Stomach (tissue), 9 donors: Measurements from ENCODE around the gene MS4A8. TPM values are rescaled to one million over a fixed set of nuclear protein-coding genes. Genes with fewer than 3 reads are reported as not detected.

Experiments
- DNase-seq, 2 donors: peaks; one replicate each; pipeline versions ENCODE4 v3.0.0 to v3.0.0-alpha.2; 2013 to 2019
- H3K27ac ChIP-seq, 5 donors: fragments of 200-600 bp in 4 of 5; sonication (generic) in 4 of 5; one replicate each; pipeline ENCODE4 v1.5.1; 2013 to 2019; ENCODE audit warnings: mild to moderate bottlenecking in 1 of 5, moderate library complexity in 1 of 5
- H3K27me3 ChIP-seq, 3 donors: fragments of 200-600 bp; sonication (generic); one replicate each; pipeline ENCODE4 v1.5.1; 2017 to 2019; ENCODE audit warnings: mixed run types in 1 of 3
- H3K36me3 ChIP-seq, 4 donors: fragments of 200-600 bp; sonication (generic); 1 replicate in 3 of 4; 2 replicates in 1 of 4; pipeline ENCODE4 v1.5.1; 2016 to 2019
- H3K4me1 ChIP-seq, 4 donors: fragments of 200-600 bp; sonication (generic); one replicate each; pipeline ENCODE4 v1.5.1; 2016 to 2019
- H3K4me3 ChIP-seq, 4 donors: fragments of 200-600 bp; sonication (generic) in 3 of 4; one replicate each; pipeline ENCODE4 v1.5.1; 2016 to 2019; ENCODE audit warnings: mild to moderate bottlenecking in 1 of 4
- H3K9me3 ChIP-seq, 4 donors: fragments of 200-600 bp; sonication (generic); one replicate each; pipeline ENCODE4 v1.5.1; 2016 to 2019
- CTCF ChIP-seq, 7 experiments: fragments of 450-650 bp in 4 of 7; fragments of 200-600 bp in 3 of 7; sonication (generic) in 3 of 7; IDR thresholded peaks; one replicate each; pipeline ENCODE4 v1.5.1; 2016 to 2019; ENCODE audit warnings: antibody characterized with exemption in 7 of 7, control low read depth in 2 of 7, mild to moderate bottlenecking in 1 of 7
- EP300 ChIP-seq: sonication (generic); formaldehyde crosslinking; IDR thresholded peaks from one replicate; pipeline ENCODE4 v1.6.1; 2017; ENCODE audit warnings: antibody characterized with exemption
- POLR2A ChIP-seq, 4 donors: fragments of 450-650 bp; IDR thresholded peaks; one replicate each; pipeline ENCODE4 v1.6.1; 2016; ENCODE audit warnings: antibody characterized with exemption in 4 of 4, control low read depth in 2 of 4, mild to moderate bottlenecking in 1 of 4, moderate library complexity in 1 of 4
- POLR2AphosphoS5 ChIP-seq, 3 donors: sonication (generic); formaldehyde crosslinking; IDR thresholded peaks; one replicate each; pipeline ENCODE4 v1.6.1; 2016; ENCODE audit warnings: antibody characterized with exemption in 3 of 3
- WGBS, 5 donors: extraction: QIAGEN DNeasy Blood & Tissue Kit in 3 of 5; methylation state at CpG; one replicate each; pipeline versions ENCODE4 v1.1.5 to v1.1.7; 2013 to 2018; 5-methylcytosine and 5-hydroxymethylcytosine counted together
- intact Hi-C: fragments of 100-400 bp; cut with DNase I; formaldehyde crosslinking; loops from one replicate; pipeline ENCODE4 v1.15.1; 2023; ENCODE audit warnings: low total_unique reads
- polyA plus RNA-seq, 3 donors: library from polyadenylated mRNA; stranded (reverse); fragments of 200-250 nt; gene quantifications; one replicate each; pipeline ENCODE4 v1.2.3, GENCODE V29; 2013
- total RNA-seq, 5 donors: library from RNA; depleted of rRNA; stranded (reverse); fragments of >200 nt; gene quantifications; one replicate each; pipeline versions ENCODE4 v1.1.0 to v1.2.3, GENCODE V29; 2014 to 2016
- donor health status: healthy with polysubstance abuse.
- donor health status: Bipolar disorder and iron deficiency.
- donor health status: healthy.

MS4A8 gene
- total and polyA plus RNA-seq, 8 donors: 2.3 to 8.9 (median 5.7) TPM; not detected in 1

GRCh38 chr11:60748225-60748624 lies 48.8 kb downstream of the MS4A8 start:
- DNase-seq: no peak
- H3K36me3 ChIP-seq: no peaks in the 10 kb centered on the region
- 86 to 92% (median 89%) methylated on average over 17 of the region's 17 CpGs for WGBS, 5 donors
- intact Hi-C loops: no loop called here
- H3K4me3 ChIP-seq: no peak overlapping the region
- H3K27ac ChIP-seq: no peak overlapping the region
- H3K4me1 ChIP-seq: no peaks in the 10 kb centered on the region
- H3K27me3 ChIP-seq: peaks cover 0 to 22% (median 0%) of the 10 kb centered on the region in 3 donors
- TF ChIP-seq CTCF (IDR thresholded peaks at IDR 0.05) (no peak), POLR2A (IDR thresholded peaks at IDR 0.05) (no peak), EP300 (no peak), POLR2AphosphoS5 (IDR thresholded peaks at IDR 0.05) (no peak)
- H3K9me3 ChIP-seq: no peaks in the 10 kb centered on the region

- no peaks in the 10 kb centered on the region for H3K9me3 ChIP-seq
- peaks cover 0 to 26% (median 0%) of the 10 kb centered on the region in 3 donors for H3K27me3 ChIP-seq
- TF ChIP-seq CTCF (IDR thresholded peaks at IDR 0.05) (no peak), EP300 (no peak), POLR2AphosphoS5 (IDR thresholded peaks at IDR 0.05) (no peak), POLR2A (IDR thresholded peaks at IDR 0.05) (no peak)
- DNase-seq: no peak
- no peak overlapping the region for H3K4me3 ChIP-seq
- H3K27ac ChIP-seq: no peak overlapping the region
- no peaks in the 10 kb centered on the region for H3K36me3 ChIP-seq
- no peaks in the 10 kb centered on the region for H3K4me1 ChIP-seq
- intact Hi-C loops: no loop called here
- WGBS, 5 donors: 72 to 84% (median 78%) methylated on average over 7 to 8 of the region's 8 CpGs
Observed at GRCh38 chr11:60748821-60749220, 49.4 kb downstream of the MS4A8 start.

GRCh38 chr11:60750911-60751310 lies 51.5 kb downstream of the MS4A8 start:
- no peaks in the 10 kb centered on the region for H3K36me3 ChIP-seq
- H3K27ac ChIP-seq: no peak overlapping the region
- H3K4me1 ChIP-seq: no peaks in the 10 kb centered on the region
- WGBS, 5 donors: 63 to 85% (median 65%) methylated on average over 3 of the region's 3 CpGs
- intact Hi-C loops: no loop called here
- no peaks in the 10 kb centered on the region for H3K9me3 ChIP-seq
- peaks cover 0 to 26% (median 0%) of the 10 kb centered on the region in 3 donors for H3K27me3 ChIP-seq
- H3K4me3 ChIP-seq: no peak overlapping the region
- DNase-seq: no peak
- TF ChIP-seq POLR2AphosphoS5 (IDR thresholded peaks at IDR 0.05): no peak
- no peak for TF ChIP-seq POLR2A (IDR thresholded peaks at IDR 0.05)
- no peak for TF ChIP-seq CTCF (IDR thresholded peaks at IDR 0.05)
- no peak for TF ChIP-seq EP300

- Histone ChIP-seq H3K9me3 (no peaks in the 10 kb centered on the region), H3K36me3 (no peaks in the 10 kb centered on the region), H3K27me3 (peaks cover 0 to 39% (median 0%) of the 10 kb centered on the region in 3 donors), H3K4me3 (no peak overlapping the region), H3K27ac (no peak overlapping the region), H3K4me1 (no peaks in the 10 kb centered on the region)
- DNase-seq: no peak
- intact Hi-C loops: no loop called here
- 32 to 58% (median 41%) methylated on average over 4 of the region's 4 CpGs for WGBS, 5 donors
- peak in 2 of 3 donors; percentile 11 to 40 for TF ChIP-seq POLR2AphosphoS5 (IDR thresholded peaks at IDR 0.05)
- no peak for TF ChIP-seq EP300
- TF ChIP-seq POLR2A (IDR thresholded peaks at IDR 0.05): no peak
- no peak for TF ChIP-seq CTCF (IDR thresholded peaks at IDR 0.05)
Observed at GRCh38 chr11:60753309-60753708, 53.9 kb downstream of the MS4A8 start.
